ENCODE measurements around the gene LRRK1.

Gene LRRK1

DNA sequence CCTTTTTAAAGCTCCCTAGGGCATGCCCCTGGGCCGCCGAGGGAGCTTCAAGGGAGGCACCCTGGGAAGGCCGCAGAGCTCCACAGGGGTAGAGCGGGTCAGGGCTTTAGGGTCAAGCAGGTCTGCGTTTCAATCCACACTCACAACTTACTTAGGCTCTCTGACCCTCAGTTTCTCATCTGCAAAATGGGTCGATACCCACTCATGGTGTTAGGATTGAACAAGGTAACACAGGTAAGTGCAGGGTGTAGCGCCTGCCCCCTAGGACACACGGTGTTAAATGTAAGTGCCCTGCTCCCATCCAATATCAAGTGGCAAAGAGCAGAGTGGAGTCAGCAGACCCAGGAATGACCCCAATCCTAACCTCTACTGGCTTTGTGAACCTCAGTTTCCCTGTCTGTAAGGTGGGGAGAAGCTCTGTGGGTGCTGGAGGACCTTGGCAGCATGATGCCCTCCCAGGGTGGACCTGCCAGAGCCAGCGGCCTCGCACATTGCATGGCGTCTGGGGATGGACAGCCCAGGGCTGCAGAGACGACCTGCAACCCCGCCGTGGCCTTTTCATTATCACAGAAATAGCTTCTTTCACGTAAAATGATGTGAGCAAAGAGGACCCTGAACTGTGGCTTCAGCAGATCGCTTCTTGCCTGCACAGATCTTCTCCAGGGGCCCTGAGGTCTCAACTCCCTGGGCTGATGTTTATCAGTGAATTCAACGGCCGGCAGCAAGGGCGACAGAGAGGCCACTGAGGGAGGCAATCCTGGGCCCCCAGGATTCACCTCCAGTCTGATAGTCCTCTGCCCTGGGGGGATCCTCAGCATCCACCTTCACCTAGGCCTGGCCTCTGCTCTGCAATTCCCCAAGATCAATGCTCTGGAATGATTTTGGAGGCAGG, 194.2 kb downstream of the LRRK1 start:
- H3K79me2 ChIP-seq (ENCODE audit: control insufficient read depth, low read length), result no peaks in the 10 kb centered on the region
- no peaks in the 10 kb centered on the region for H3K9me2 ChIP-seq (replicated peaks; ENCODE audit: control insufficient read depth, low read length)
- H3F3A ChIP-seq (ENCODE audit: control insufficient read depth, insufficient read depth), result no peaks in the 10 kb centered on the region
- no peaks in the 10 kb centered on the region for H4K20me1 ChIP-seq (ENCODE audit: control insufficient read depth, insufficient read depth, low read depth, low read length)
- H3K27ac ChIP-seq (ENCODE audit: low read depth, low read length), result no peak overlapping the region
- H3K27me3 ChIP-seq (ENCODE audit: control insufficient read depth, low read length), result no peaks in the 10 kb centered on the region
- H3K4me1 ChIP-seq (ENCODE audit: control insufficient read depth, low read length), result peaks cover 7% of the 10 kb centered on the region
- no peak overlapping the region for H3K4me3 ChIP-seq (ENCODE audit: low read length)
- no peak overlapping the region for H3K4me2 ChIP-seq (ENCODE audit: low read length)
- H3K36me3 ChIP-seq (ENCODE audit: control insufficient read depth, low read length), result no peaks in the 10 kb centered on the region
- no peak for TF ChIP-seq EZH2phosphoT487 (IDR thresholded peaks at IDR 0.05; ENCODE audit: borderline replicate concordance, low read length)
- TF ChIP-seq, protein P1, sequence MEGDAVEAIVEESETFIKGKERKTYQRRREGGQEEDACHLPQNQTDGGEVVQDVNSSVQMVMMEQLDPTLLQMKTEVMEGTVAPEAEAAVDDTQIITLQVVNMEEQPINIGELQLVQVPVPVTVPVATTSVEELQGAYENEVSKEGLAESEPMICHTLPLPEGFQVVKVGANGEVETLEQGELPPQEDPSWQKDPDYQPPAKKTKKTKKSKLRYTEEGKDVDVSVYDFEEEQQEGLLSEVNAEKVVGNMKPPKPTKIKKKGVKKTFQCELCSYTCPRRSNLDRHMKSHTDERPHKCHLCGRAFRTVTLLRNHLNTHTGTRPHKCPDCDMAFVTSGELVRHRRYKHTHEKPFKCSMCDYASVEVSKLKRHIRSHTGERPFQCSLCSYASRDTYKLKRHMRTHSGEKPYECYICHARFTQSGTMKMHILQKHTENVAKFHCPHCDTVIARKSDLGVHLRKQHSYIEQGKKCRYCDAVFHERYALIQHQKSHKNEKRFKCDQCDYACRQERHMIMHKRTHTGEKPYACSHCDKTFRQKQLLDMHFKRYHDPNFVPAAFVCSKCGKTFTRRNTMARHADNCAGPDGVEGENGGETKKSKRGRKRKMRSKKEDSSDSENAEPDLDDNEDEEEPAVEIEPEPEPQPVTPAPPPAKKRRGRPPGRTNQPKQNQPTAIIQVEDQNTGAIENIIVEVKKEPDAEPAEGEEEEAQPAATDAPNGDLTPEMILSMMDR (IDR thresholded peaks at IDR 0.05; ENCODE audit: low read depth, low read length, poor library complexity, severe bottlenecking), result no peak
- no peaks in the 10 kb centered on the region for H3K9me3 ChIP-seq (ENCODE audit: control insufficient read depth, insufficient read depth, low read length)

DNA sequence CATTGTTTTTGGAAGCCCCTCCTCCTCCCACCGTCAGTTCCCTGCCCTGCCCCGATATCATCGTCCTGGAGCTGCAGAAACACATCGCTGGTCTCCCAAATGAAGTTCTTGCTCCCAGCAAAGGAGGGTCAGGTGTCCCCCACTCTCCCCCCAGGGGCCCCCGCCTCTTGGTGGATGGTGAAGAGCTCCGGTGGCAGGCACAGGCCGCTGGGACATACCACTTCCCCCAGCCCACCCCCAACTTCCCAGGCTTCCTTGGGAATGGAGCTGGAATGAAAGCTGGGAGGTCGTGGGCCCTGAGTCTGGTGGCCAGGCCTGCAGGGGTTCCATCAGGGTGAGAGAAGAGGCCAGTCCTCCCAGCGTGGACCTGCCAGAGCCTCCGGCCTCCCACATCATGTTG, 195.0 kb downstream of the LRRK1 start:
- TF ChIP-seq, protein P1 (IDR thresholded peaks at IDR 0.05; ENCODE audit: low read depth, low read length, poor library complexity, severe bottlenecking), result no peak
- TF ChIP-seq EZH2phosphoT487 (IDR thresholded peaks at IDR 0.05; ENCODE audit: borderline replicate concordance, low read length), result no peak
- Histone ChIP-seq H3K4me3 (ENCODE audit: low read length) (no peak overlapping the region), H3K36me3 (ENCODE audit: control insufficient read depth, low read length) (no peaks in the 10 kb centered on the region), H3F3A (ENCODE audit: control insufficient read depth, insufficient read depth) (no peaks in the 10 kb centered on the region), H3K27ac (ENCODE audit: low read depth, low read length) (no peak overlapping the region), H3K9me2 (replicated peaks; ENCODE audit: control insufficient read depth, low read length) (no peaks in the 10 kb centered on the region), H4K20me1 (ENCODE audit: control insufficient read depth, insufficient read depth, low read depth, low read length) (no peaks in the 10 kb centered on the region), H3K4me1 (ENCODE audit: control insufficient read depth, low read length) (peaks cover 7% of the 10 kb centered on the region), H3K9me3 (ENCODE audit: control insufficient read depth, insufficient read depth, low read length) (no peaks in the 10 kb centered on the region), H3K27me3 (ENCODE audit: control insufficient read depth, low read length) (no peaks in the 10 kb centered on the region), H3K4me2 (ENCODE audit: low read length) (no peak overlapping the region), H3K79me2 (ENCODE audit: control insufficient read depth, low read length) (no peaks in the 10 kb centered on the region)

DNA sequence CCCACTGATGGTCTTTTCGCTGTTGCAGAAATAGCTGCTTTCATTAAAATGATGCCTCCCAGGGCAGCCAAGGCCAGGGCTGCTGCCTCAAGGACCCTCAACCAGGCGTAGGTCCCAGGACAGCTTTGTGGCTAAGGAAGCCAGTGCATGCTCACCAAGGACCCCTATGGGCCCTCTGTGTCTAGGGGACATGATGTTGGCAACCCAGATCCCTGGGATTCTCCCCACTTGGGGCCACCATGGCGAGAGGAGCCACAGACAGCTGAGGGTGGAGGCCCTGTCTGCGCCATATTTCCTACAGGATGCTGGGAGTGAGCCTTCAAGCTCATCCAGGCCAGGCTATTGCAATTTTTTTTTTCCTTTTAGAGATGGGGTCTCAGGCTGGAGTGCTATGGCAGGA, 195.5 kb downstream of the LRRK1 start:
- peaks cover 7% of the 10 kb centered on the region for H3K4me1 ChIP-seq (ENCODE audit: control insufficient read depth, low read length)
- H3K9me2 ChIP-seq (replicated peaks; ENCODE audit: control insufficient read depth, low read length), result no peaks in the 10 kb centered on the region
- no peaks in the 10 kb centered on the region for H3K9me3 ChIP-seq (ENCODE audit: control insufficient read depth, insufficient read depth, low read length)
- TF ChIP-seq, protein P1 (IDR thresholded peaks at IDR 0.05; ENCODE audit: low read depth, low read length, poor library complexity, severe bottlenecking), result no peak
- TF ChIP-seq EZH2phosphoT487 (IDR thresholded peaks at IDR 0.05; ENCODE audit: borderline replicate concordance, low read length), result no peak
- H4K20me1 ChIP-seq (ENCODE audit: control insufficient read depth, insufficient read depth, low read depth, low read length), result no peaks in the 10 kb centered on the region
- no peaks in the 10 kb centered on the region for H3K36me3 ChIP-seq (ENCODE audit: control insufficient read depth, low read length)
- H3K27ac ChIP-seq (ENCODE audit: low read depth, low read length), result no peak overlapping the region
- no peak overlapping the region for H3K4me3 ChIP-seq (ENCODE audit: low read length)
- H3K79me2 ChIP-seq (ENCODE audit: control insufficient read depth, low read length), result no peaks in the 10 kb centered on the region
- H3F3A ChIP-seq (ENCODE audit: control insufficient read depth, insufficient read depth), result no peaks in the 10 kb centered on the region
- H3K4me2 ChIP-seq (ENCODE audit: low read length), result no peak overlapping the region
- H3K27me3 ChIP-seq (ENCODE audit: control insufficient read depth, low read length), result no peaks in the 10 kb centered on the region

Measured in DOHH2 (cell line).